HUES64 (cell line): ENCODE measurements around the gene TTLL4.

ENCODE experiments used
- H3K27ac ChIP-seq: 2 replicates; pipeline ENCODE4 v1.7.0; 2013; ENCODE audit warnings: low read depth, low read length, inconsistent platforms
- H3K27me3 ChIP-seq: 2 replicates; pipeline ENCODE4 v1.6.1; 2013; ENCODE audit warnings: mild to moderate bottlenecking, low read length; ENCODE audit not compliant: insufficient read depth
- H3K36me3 ChIP-seq: 2 replicates; pipeline ENCODE4 v1.6.1; 2013; ENCODE audit warnings: mild to moderate bottlenecking, low read length; ENCODE audit not compliant: insufficient read depth
- H3K4me1 ChIP-seq: 2 replicates; pipeline ENCODE4 v1.6.1; 2013; ENCODE audit warnings: mild to moderate bottlenecking, low read length, moderate library complexity; ENCODE audit not compliant: insufficient read depth
- H3K4me3 ChIP-seq: 2 replicates; pipeline ENCODE4 v1.5.1; 2013; ENCODE audit warnings: mild to moderate bottlenecking, low read length, moderate library complexity
- H3K9ac ChIP-seq: 2 replicates; pipeline ENCODE4 v1.6.1; 2013; ENCODE audit warnings: mild to moderate bottlenecking, low read depth, low read length
- H3K9me3 ChIP-seq: 2 replicates; pipeline ENCODE4 v1.6.1; 2013; ENCODE audit warnings: low read depth, low read length; ENCODE audit not compliant: insufficient read depth
- WGBS: fragments of 150-250, 120-280 bp; methylation state at CpG from one replicate; pipeline ENCODE4 v1.1.7; 2013; ENCODE audit warnings: missing lambda C conversion rate; 5-methylcytosine and 5-hydroxymethylcytosine counted together

The TTLL4 gene

GRCh38 chr2:218718058-218718457, 7.4 kb downstream of the TTLL4 start:
- H3K36me3 ChIP-seq: peaks cover 27% of the 10 kb centered on the region
- 99% methylated on average over 7 of the region's 7 CpGs for WGBS
- H3K27ac ChIP-seq: no peak overlapping the region
- peaks cover 32% of the 10 kb centered on the region for H3K4me1 ChIP-seq
- no peak overlapping the region for H3K9ac ChIP-seq
- H3K9me3 ChIP-seq: no peaks in the 10 kb centered on the region
- H3K4me3 ChIP-seq: no peak overlapping the region
- H3K27me3 ChIP-seq: no peaks in the 10 kb centered on the region

GRCh38 chr2:218719457-218719856, 8.8 kb downstream of the TTLL4 start:
- Histone ChIP-seq H3K4me1 (peaks cover 36% of the 10 kb centered on the region), H3K9me3 (no peaks in the 10 kb centered on the region), H3K36me3 (peaks cover 23% of the 10 kb centered on the region), H3K27me3 (no peaks in the 10 kb centered on the region), H3K9ac (no peak overlapping the region), H3K27ac (no peak overlapping the region), H3K4me3 (no peak overlapping the region)
- WGBS: 89% methylated on average over 3 of the region's 3 CpGs

GRCh38 chr2:218720048-218721041, 9.7 kb downstream of the TTLL4 start:
- Histone ChIP-seq H3K9me3 (no peaks in the 10 kb centered on the region), H3K27ac (no peak overlapping the region), H3K27me3 (no peaks in the 10 kb centered on the region), H3K4me3 (no peak overlapping the region), H3K4me1 (peaks cover 36% of the 10 kb centered on the region), H3K36me3 (peaks cover 20% of the 10 kb centered on the region), H3K9ac (no peak overlapping the region)
- 90% methylated on average over 19 of the region's 19 CpGs for WGBS

- H3K9me3 ChIP-seq: peaks cover 7% of the 10 kb centered on the region
- H3K27me3 ChIP-seq: no peaks in the 10 kb centered on the region
- no peak overlapping the region for H3K4me3 ChIP-seq
- peaks cover 12% of the 10 kb centered on the region for H3K36me3 ChIP-seq
- no peak overlapping the region for H3K9ac ChIP-seq
- H3K27ac ChIP-seq: no peak overlapping the region
- H3K4me1 ChIP-seq: peaks cover 36% of the 10 kb centered on the region
These were observed 10.9 kb downstream of the TTLL4 start for GRCh38 chr2:218721488-218721887.

GRCh38 chr2:218721934-218722333, 11.3 kb downstream of the TTLL4 start:
- Histone ChIP-seq H3K27me3 (no peaks in the 10 kb centered on the region), H3K4me1 (peaks cover 36% of the 10 kb centered on the region), H3K36me3 (peaks cover 8% of the 10 kb centered on the region; the same call in 1 of the 2 replicates), H3K4me3 (no peak overlapping the region), H3K27ac (no peak overlapping the region), H3K9me3 (peaks cover 10% of the 10 kb centered on the region), H3K9ac (no peak overlapping the region)
- 96% methylated on average over 2 of the region's 2 CpGs for WGBS

GRCh38 chr2:218722419-218722818, 11.8 kb downstream of the TTLL4 start:
- Histone ChIP-seq H3K27ac (no peak overlapping the region), H3K4me3 (no peak overlapping the region), H3K36me3 (peaks cover 4% of the 10 kb centered on the region; the same call in 1 of the 2 replicates), H3K9me3 (peaks cover 14% of the 10 kb centered on the region), H3K9ac (no peak overlapping the region), H3K4me1 (peaks cover 36% of the 10 kb centered on the region), H3K27me3 (no peaks in the 10 kb centered on the region)
- 67% methylated on average over 1 of the region's 1 CpG for WGBS

- 77% methylated on average over 1 of the region's 1 CpG for WGBS
- Histone ChIP-seq H3K4me3 (no peak overlapping the region), H3K9ac (no peak overlapping the region), H3K9me3 (peaks cover 18% of the 10 kb centered on the region), H3K4me1 (peaks cover 36% of the 10 kb centered on the region), H3K36me3 (peaks cover 7% of the 10 kb centered on the region), H3K27me3 (no peaks in the 10 kb centered on the region), H3K27ac (no peak overlapping the region)
These were observed 12.5 kb downstream of the TTLL4 start for GRCh38 chr2:218722876-218723785.

- Histone ChIP-seq H3K4me1 (peaks cover 19% of the 10 kb centered on the region), H3K27ac (no peak overlapping the region), H3K27me3 (no peaks in the 10 kb centered on the region), H3K9me3 (peaks cover 18% of the 10 kb centered on the region), H3K4me3 (no peak overlapping the region), H3K36me3 (peaks cover 11% of the 10 kb centered on the region), H3K9ac (no peak overlapping the region)
- 95% methylated on average over 6 of the region's 6 CpGs for WGBS
These were observed 15.5 kb downstream of the TTLL4 start for GRCh38 chr2:218726004-218726574.

GRCh38 chr2:218727502-218728165, 17.0 kb downstream of the TTLL4 start:
- peaks cover 20% of the 10 kb centered on the region for H3K4me1 ChIP-seq
- no peaks in the 10 kb centered on the region for H3K27me3 ChIP-seq
- peaks cover 18% of the 10 kb centered on the region for H3K9me3 ChIP-seq
- WGBS: 89% methylated on average over 6 of the region's 6 CpGs
- H3K4me3 ChIP-seq: no peak overlapping the region
- H3K9ac ChIP-seq: no peak overlapping the region
- peaks cover 11% of the 10 kb centered on the region for H3K36me3 ChIP-seq
- H3K27ac ChIP-seq: no peak overlapping the region

- H3K4me1 ChIP-seq: peaks cover 23% of the 10 kb centered on the region
- H3K36me3 ChIP-seq: peaks cover 10% of the 10 kb centered on the region
- H3K9me3 ChIP-seq: peaks cover 18% of the 10 kb centered on the region
- 94% methylated on average over 3 of the region's 3 CpGs for WGBS
- H3K9ac ChIP-seq: no peak overlapping the region
- H3K27me3 ChIP-seq: no peaks in the 10 kb centered on the region
- H3K4me3 ChIP-seq: no peak overlapping the region
- H3K27ac ChIP-seq: no peak overlapping the region
These were observed 19.0 kb downstream of the TTLL4 start for GRCh38 chr2:218729640-218730039.
